ENCODE data around the gene HPN.
A peak's percentile ranks its signal among the peaks of the same experiment; 100 is the strongest.

The HPN gene

GRCh38 chr19:35034005-35034502 is 7.5 kb upstream of the HPN start:
- Histone ChIP-seq H3K4me1 (ENCODE audit: control insufficient read depth in 2 of 2, insufficient read depth in 2 of 2, low read length in 2 of 2) (no peaks in the 10 kb centered on the region), H3K9me3 (ENCODE audit: control insufficient read depth in 2 of 2, low read length in 2 of 2) (no peaks in the 10 kb centered on the region), H3K27me3 (ENCODE audit: control insufficient read depth in 2 of 2, insufficient read depth in 2 of 2, low read length in 2 of 2) (peaks cover 7 to 10% of the 10 kb centered on the region in 2 donors), H3K27ac (ENCODE audit: low read depth in 2 of 2, low read length in 2 of 2) (no peak overlapping the region), H3K9ac (ENCODE audit: low read depth in 1 of 2, low read length in 2 of 2) (no peak overlapping the region), H3K36me3 (ENCODE audit: control insufficient read depth in 2 of 2, insufficient read depth in 2 of 2, low read length in 2 of 2) (no peaks in the 10 kb centered on the region), H3K4me3 (ENCODE audit: low read length in 2 of 2) (no peak overlapping the region)

GRCh38 chr19:35034588-35035382 is 6.7 kb upstream of the HPN start:
- Histone ChIP-seq H3K9me3 (ENCODE audit: control insufficient read depth in 2 of 2, low read length in 2 of 2) (no peaks in the 10 kb centered on the region), H3K27me3 (ENCODE audit: control insufficient read depth in 2 of 2, insufficient read depth in 2 of 2, low read length in 2 of 2) (peaks cover 7 to 10% of the 10 kb centered on the region in 2 donors), H3K27ac (ENCODE audit: low read depth in 2 of 2, low read length in 2 of 2) (no peak overlapping the region), H3K9ac (ENCODE audit: low read depth in 1 of 2, low read length in 2 of 2) (no peak overlapping the region), H3K4me1 (ENCODE audit: control insufficient read depth in 2 of 2, insufficient read depth in 2 of 2, low read length in 2 of 2) (no peaks in the 10 kb centered on the region), H3K36me3 (ENCODE audit: control insufficient read depth in 2 of 2, insufficient read depth in 2 of 2, low read length in 2 of 2) (no peaks in the 10 kb centered on the region), H3K4me3 (ENCODE audit: low read length in 2 of 2) (no peak overlapping the region)

DNA sequence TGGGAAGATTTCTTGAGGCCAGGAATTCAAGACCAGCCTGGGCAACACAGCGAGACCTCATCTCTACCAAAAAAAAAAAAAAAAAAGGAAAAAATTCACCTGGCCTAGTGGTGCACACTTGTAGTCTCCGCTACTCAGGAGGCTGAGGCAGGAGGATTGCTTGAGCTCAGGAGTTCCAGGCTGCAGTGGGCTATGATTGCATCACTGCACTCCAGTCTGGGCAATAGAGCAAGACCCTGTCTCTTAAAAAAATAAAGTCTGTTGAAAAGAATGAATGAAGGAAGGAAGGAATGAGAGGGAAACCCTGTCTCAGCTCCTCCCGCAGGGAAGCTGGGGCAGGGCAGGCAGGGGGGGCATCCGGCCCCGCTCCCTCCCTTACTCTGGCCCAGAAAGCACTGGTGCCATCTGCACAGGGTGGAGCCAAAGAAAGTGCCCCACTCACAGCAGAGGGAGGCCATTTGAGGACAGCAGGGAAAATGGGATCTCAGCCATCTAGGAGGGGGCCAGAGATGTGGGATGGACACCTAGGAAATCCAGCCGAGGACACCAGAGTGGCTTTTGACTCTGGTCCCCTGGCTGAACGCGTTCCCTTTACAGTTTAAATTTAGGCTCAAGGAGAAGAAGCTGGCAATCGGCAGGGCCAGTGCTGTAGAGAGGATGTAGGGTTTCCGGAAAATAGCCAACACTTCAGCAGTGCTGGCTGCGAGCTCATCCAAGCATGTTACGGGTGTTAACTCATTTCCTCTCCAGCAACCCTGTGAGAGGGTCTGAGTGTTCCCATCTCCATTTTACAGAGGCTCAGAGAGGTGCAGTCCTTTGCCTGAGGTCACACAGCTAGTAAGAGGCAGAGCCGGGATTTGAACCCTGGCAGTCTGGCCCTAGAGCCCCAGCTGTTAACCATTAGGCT is 3.6 kb upstream of the HPN start:
- Histone ChIP-seq H3K27ac (ENCODE audit: low read depth in 2 of 2, low read length in 2 of 2) (peak overlapping the region in 1 of 2 donors; percentile 8), H3K4me1 (ENCODE audit: control insufficient read depth in 2 of 2, insufficient read depth in 2 of 2, low read length in 2 of 2) (peaks cover 12 to 24% of the 10 kb centered on the region in 2 donors), H3K4me3 (ENCODE audit: low read length in 2 of 2) (no peak overlapping the region)

GRCh38 chr19:35038623-35039512 is 2.7 kb upstream of the HPN start:
- Histone ChIP-seq H3K4me1 (ENCODE audit: control insufficient read depth in 2 of 2, insufficient read depth in 2 of 2, low read length in 2 of 2) (peaks cover 12 to 24% of the 10 kb centered on the region in 2 donors), H3K36me3 (ENCODE audit: control insufficient read depth in 2 of 2, insufficient read depth in 2 of 2, low read length in 2 of 2) (no peaks in the 10 kb centered on the region), H3K27ac (ENCODE audit: low read depth in 2 of 2, low read length in 2 of 2) (no peak overlapping the region), H3K4me3 (ENCODE audit: low read length in 2 of 2) (no peak overlapping the region), H3K27me3 (ENCODE audit: control insufficient read depth in 2 of 2, insufficient read depth in 2 of 2, low read length in 2 of 2) (peaks cover 1 to 5% of the 10 kb centered on the region in 2 donors), H3K9ac (ENCODE audit: low read depth in 1 of 2, low read length in 2 of 2) (no peak overlapping the region), H3K9me3 (ENCODE audit: control insufficient read depth in 2 of 2, low read length in 2 of 2) (no peaks in the 10 kb centered on the region)

More for the DNA sequence above, 3.6 kb upstream of the HPN start:
- H3K27me3 ChIP-seq (ENCODE audit: control insufficient read depth in 2 of 2, insufficient read depth in 2 of 2, low read length in 2 of 2): peaks cover 5 to 7% of the 10 kb centered on the region in 2 donors
- no peaks in the 10 kb centered on the region for H3K36me3 ChIP-seq (ENCODE audit: control insufficient read depth in 2 of 2, insufficient read depth in 2 of 2, low read length in 2 of 2)
- no peaks in the 10 kb centered on the region for H3K9me3 ChIP-seq (ENCODE audit: control insufficient read depth in 2 of 2, low read length in 2 of 2)
- no peak overlapping the region for H3K9ac ChIP-seq (ENCODE audit: low read depth in 1 of 2, low read length in 2 of 2)

DNA sequence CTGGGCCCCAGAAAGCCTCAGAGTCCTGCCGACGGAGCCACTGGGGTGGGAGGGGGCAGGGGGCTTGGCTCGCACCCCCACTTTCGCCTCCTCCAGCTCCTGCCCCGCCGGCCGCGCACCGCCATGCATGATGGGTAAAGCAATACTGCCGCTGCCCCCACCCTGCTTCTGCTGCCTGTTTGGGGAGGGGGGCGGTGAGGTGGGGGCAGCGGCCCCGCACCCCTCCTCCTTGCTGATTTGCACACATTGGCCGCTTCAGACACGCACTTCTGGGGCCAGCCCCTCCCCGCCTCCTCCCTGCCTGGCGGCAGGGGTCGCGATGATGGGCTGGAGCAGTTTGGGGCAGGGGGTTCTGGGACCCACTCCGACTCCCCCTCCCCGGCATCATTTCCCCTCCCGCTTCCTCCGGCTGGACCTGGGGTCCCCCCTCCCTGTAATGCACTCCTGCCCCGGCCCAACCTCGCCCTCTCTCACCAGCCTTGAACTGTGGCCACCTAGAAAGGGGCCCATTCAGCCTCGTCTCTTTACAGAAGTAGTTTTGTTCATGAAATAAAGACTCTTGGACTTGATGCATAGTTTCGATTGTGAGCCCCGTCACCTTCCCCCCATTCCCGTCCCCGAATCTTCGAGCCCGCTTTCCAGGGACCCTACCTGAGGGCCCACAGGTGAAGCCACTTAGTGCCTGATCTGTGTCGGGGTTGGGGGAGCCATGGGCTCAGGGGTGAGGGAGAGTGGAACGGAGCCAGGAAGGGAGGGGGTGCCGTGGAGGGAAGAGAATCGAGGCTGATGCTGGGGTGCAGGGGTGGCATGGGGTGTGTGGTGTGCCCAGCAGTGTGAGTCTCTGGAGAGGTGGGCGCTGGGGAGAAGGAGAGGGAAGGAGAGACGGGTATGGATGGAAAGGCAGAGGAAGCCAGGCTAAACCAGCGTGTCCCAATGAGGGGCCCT is 1.4 kb upstream of the HPN start:
- no peaks in the 10 kb centered on the region for H3K9me3 ChIP-seq (ENCODE audit: control insufficient read depth in 2 of 2, low read length in 2 of 2)
- peaks cover 0 to 5% of the 10 kb centered on the region in 2 donors for H3K27me3 ChIP-seq (ENCODE audit: control insufficient read depth in 2 of 2, insufficient read depth in 2 of 2, low read length in 2 of 2)
- H3K27ac ChIP-seq (ENCODE audit: low read depth in 2 of 2, low read length in 2 of 2): peak overlapping the region; percentile 48 to 65
- peak overlapping the region; percentile 5 to 32 for H3K9ac ChIP-seq (ENCODE audit: low read depth in 1 of 2, low read length in 2 of 2)
- H3K4me1 ChIP-seq (ENCODE audit: control insufficient read depth in 2 of 2, insufficient read depth in 2 of 2, low read length in 2 of 2): peaks cover 12 to 24% of the 10 kb centered on the region in 2 donors
- no peaks in the 10 kb centered on the region for H3K36me3 ChIP-seq (ENCODE audit: control insufficient read depth in 2 of 2, insufficient read depth in 2 of 2, low read length in 2 of 2)
- H3K4me3 ChIP-seq (ENCODE audit: low read length in 2 of 2): peak overlapping the region; percentile 22 to 26

DNA sequence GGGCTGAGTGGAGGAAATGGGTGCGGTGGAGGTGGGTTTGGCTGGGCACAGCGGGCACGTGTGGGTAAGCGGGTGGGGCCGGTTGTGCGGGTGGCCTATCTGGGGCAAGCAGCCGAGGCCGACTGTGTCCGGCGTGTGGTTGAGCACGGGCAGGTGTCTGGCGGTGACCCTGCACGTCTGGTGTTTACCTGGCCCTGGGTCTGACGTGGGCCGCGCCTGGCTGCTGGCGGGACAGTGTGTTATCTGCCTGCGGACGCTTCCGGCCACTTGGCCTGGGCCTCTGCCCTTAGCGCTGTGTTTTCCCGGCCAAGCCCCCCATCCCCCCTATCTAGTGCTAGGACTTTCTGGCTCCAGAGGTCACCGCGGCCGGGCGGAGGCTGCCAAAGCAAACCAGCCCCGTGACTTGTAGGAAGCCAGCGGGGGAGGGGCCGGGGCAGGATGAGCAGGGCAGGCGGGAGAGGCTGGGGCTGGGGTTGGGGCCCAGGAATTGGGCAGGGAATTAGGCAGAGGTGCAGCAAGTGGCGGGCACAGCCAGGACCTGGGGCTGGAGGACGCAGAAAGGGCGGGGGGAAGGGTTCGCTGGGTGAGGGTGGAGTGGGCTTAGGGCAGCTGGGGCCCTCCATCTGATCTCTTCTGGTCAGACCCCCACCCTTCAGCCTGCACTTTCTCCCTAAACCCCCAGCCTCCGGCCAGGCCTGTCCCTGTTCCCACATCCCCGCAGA is 534 bp upstream of the HPN start:
- Histone ChIP-seq H3K36me3 (ENCODE audit: control insufficient read depth in 2 of 2, insufficient read depth in 2 of 2, low read length in 2 of 2) (no peaks in the 10 kb centered on the region), H3K27me3 (ENCODE audit: control insufficient read depth in 2 of 2, insufficient read depth in 2 of 2, low read length in 2 of 2) (peaks cover 0 to 5% of the 10 kb centered on the region in 2 donors), H3K9ac (ENCODE audit: low read depth in 1 of 2, low read length in 2 of 2) (peak overlapping the region; percentile 5 to 32), H3K9me3 (ENCODE audit: control insufficient read depth in 2 of 2, low read length in 2 of 2) (no peaks in the 10 kb centered on the region), H3K4me1 (ENCODE audit: control insufficient read depth in 2 of 2, insufficient read depth in 2 of 2, low read length in 2 of 2) (peaks cover 12 to 24% of the 10 kb centered on the region in 2 donors), H3K27ac (ENCODE audit: low read depth in 2 of 2, low read length in 2 of 2) (peak overlapping the region; percentile 48 to 65), H3K4me3 (ENCODE audit: low read length in 2 of 2) (peak overlapping the region; percentile 22 to 26)

DNA sequence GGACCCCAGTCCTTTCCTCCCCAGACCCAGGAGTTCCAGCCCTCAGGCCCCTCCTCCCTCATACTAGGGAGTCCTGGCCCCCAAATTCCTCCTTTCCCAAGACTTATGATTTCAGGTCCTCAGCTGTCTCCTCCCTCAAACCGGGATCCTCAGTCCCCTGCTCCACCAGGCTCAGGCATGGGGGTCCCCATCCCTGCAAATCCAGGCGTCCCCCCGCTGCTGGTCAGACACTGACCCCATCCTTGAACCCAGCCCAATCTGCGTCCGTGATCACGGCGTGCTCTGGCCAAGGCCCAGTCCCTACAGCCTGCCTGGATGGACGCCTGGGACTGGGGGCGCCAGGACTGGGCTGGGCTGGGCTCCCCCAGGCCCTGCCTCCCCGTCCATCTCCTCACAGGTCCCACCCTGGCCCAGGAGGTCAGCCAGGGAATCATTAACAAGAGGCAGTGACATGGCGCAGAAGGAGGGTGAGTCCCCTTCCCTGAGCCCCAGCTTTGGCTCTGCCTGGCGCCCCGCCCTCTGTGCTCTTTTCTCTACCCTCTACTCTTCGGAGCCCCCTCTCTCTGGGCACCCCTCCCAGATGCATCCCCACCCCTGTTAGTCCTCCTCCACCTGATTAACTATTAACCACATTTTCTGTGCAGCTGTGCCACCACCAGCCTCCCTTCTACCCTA is 672 bp downstream of the HPN start:
- H3K4me3 ChIP-seq (ENCODE audit: low read length in 2 of 2): no peak overlapping the region
- no peaks in the 10 kb centered on the region for H3K36me3 ChIP-seq (ENCODE audit: control insufficient read depth in 2 of 2, insufficient read depth in 2 of 2, low read length in 2 of 2)
- no peak overlapping the region for H3K27ac ChIP-seq (ENCODE audit: low read depth in 2 of 2, low read length in 2 of 2)
- no peaks in the 10 kb centered on the region for H3K9me3 ChIP-seq (ENCODE audit: control insufficient read depth in 2 of 2, low read length in 2 of 2)
- H3K4me1 ChIP-seq (ENCODE audit: control insufficient read depth in 2 of 2, insufficient read depth in 2 of 2, low read length in 2 of 2): peaks cover 12 to 24% of the 10 kb centered on the region in 2 donors
- H3K9ac ChIP-seq (ENCODE audit: low read depth in 1 of 2, low read length in 2 of 2): no peak overlapping the region
- peaks cover 0 to 5% of the 10 kb centered on the region in 2 donors for H3K27me3 ChIP-seq (ENCODE audit: control insufficient read depth in 2 of 2, insufficient read depth in 2 of 2, low read length in 2 of 2)

DNA sequence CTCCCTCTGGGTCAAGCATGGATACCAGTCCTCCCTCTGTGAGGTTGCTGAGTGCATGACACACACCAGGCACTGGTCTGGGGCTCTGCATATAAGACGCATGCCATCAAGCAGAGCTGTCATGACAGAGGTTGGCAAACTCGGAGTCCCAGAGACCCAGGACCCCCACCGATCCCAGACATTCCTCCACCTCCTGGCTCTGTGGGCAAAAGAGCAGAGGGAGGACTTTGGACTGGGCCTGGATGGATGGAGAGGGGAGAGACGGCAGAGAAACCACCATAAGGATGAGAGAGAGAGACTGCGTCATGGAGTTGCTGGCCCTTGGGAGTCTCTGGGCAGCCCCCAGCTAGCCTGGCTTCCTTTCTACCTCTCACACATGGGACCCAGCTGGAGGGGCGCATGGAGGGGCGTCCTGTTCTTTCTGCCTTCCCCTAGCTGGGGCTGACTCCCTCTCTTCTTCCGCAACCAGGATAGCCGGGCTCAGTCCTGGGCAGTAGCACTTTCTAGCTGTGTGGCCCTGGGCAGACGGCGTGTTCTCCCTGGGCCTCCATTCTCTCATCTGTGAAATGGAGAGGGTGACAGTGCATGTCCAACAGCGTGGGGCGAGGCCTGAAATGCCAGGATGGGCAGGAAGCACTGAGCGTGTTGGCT is 1.6 kb downstream of the HPN start:
- Histone ChIP-seq H3K4me1 (ENCODE audit: control insufficient read depth in 2 of 2, insufficient read depth in 2 of 2, low read length in 2 of 2) (peaks cover 12 to 24% of the 10 kb centered on the region in 2 donors), H3K4me3 (ENCODE audit: low read length in 2 of 2) (no peak overlapping the region), H3K36me3 (ENCODE audit: control insufficient read depth in 2 of 2, insufficient read depth in 2 of 2, low read length in 2 of 2) (no peaks in the 10 kb centered on the region), H3K9me3 (ENCODE audit: control insufficient read depth in 2 of 2, low read length in 2 of 2) (no peaks in the 10 kb centered on the region), H3K27ac (ENCODE audit: low read depth in 2 of 2, low read length in 2 of 2) (no peak overlapping the region), H3K9ac (ENCODE audit: low read depth in 1 of 2, low read length in 2 of 2) (no peak overlapping the region), H3K27me3 (ENCODE audit: control insufficient read depth in 2 of 2, insufficient read depth in 2 of 2, low read length in 2 of 2) (peaks cover 0 to 5% of the 10 kb centered on the region in 2 donors)

Data from mucosa of rectum (tissue), 2 donors.